Measurements from ENCODE around the gene NLRC3.
"Not testable (repeated sequence)": the region's sequence is repeated elsewhere in the genome, so short reads cannot be mapped to it uniquely, and the experiment has no call there.

NLRC3 gene, protein sequence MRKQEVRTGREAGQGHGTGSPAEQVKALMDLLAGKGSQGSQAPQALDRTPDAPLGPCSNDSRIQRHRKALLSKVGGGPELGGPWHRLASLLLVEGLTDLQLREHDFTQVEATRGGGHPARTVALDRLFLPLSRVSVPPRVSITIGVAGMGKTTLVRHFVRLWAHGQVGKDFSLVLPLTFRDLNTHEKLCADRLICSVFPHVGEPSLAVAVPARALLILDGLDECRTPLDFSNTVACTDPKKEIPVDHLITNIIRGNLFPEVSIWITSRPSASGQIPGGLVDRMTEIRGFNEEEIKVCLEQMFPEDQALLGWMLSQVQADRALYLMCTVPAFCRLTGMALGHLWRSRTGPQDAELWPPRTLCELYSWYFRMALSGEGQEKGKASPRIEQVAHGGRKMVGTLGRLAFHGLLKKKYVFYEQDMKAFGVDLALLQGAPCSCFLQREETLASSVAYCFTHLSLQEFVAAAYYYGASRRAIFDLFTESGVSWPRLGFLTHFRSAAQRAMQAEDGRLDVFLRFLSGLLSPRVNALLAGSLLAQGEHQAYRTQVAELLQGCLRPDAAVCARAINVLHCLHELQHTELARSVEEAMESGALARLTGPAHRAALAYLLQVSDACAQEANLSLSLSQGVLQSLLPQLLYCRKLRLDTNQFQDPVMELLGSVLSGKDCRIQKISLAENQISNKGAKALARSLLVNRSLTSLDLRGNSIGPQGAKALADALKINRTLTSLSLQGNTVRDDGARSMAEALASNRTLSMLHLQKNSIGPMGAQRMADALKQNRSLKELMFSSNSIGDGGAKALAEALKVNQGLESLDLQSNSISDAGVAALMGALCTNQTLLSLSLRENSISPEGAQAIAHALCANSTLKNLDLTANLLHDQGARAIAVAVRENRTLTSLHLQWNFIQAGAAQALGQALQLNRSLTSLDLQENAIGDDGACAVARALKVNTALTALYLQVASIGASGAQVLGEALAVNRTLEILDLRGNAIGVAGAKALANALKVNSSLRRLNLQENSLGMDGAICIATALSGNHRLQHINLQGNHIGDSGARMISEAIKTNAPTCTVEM

DNA sequence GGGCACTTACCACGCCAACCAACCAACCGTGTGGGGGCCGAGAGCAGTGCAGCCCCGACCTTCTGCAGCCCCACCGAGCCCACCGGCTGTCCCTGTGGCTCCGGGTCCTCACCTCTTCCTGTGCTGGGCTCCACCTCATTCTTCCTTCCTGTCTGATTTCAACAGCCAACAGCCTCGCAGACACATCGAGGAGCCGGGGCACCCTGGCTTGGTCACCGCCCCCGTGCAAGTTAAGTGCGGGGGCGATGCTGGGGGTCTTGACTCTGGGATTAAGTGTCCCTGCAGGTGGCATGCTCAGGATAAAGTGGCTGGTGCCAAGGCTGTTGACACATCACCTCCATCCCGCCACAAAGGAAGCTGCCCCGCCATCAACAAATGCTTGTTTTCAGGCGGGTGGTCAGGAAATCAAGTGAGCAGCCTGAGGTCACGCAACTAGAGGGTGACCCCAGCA is at the start of gene NLRC3:
Gene NLRC3 (minus strand): TSS at position 102 of the 451 bp plus-strand sequence. CDS start 12,367 bp downstream, outside the sequence.
- no peak for DNase-seq

DNA sequence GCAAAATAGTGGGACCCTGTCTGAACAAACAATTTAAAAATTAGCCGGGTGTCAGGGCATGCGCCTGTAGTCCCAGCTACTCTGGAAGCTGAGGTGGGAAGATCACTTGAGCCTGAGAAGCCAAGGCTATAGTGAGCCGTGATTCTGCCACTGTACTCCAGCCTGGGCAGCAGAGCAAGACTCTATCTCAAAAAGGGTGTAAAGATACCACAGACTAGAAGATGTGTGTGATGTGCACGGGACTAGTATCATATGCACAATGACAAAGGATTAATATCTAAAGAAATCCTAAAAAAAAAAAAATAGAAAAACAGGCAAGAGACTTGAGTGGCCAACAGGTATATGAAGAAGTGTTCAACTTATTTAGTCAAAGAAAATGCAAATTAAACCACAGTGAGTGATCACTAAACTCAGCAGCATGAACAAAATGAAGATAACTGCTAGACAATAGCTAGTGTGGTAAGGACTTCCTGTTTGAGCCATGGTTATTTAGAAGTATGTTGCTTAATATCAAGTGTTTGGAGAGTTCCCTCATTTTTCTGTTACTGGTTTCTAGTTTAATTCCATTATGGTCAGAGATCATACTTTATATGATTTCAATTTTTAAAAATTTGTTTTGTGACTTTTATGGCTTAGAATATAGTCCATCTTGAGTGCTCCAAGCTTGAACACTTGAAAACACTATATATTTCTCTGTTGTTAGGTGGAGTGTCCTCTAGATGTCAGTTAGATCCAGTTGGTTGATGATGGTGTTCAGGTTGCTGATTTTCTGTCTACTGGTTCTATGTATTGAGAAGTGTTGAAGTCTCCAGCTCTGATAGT is 48.9 kb upstream of the NLRC3 start:
- DNase-seq, result no peak

DNA sequence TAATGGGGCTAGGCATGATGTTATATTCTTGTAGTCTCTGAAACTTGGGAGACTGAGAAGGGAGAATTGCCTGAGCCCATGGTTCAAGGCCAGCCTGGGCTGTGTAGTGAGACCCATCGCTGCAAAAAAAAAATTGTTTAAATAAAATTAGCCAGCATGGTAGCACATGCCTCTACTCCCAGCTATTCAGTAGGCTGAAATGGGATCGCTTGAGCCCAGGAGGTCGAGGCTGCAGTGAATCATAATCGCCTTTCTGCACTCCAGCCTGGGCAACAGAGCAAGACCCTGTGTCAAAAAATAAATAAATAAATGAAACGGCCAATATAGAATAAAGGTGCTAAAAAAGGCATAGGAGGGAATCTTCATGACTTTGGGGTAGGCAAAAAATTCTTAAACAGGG is 48.1 kb upstream of the NLRC3 start:
- DNase-seq, result no peak

DNA sequence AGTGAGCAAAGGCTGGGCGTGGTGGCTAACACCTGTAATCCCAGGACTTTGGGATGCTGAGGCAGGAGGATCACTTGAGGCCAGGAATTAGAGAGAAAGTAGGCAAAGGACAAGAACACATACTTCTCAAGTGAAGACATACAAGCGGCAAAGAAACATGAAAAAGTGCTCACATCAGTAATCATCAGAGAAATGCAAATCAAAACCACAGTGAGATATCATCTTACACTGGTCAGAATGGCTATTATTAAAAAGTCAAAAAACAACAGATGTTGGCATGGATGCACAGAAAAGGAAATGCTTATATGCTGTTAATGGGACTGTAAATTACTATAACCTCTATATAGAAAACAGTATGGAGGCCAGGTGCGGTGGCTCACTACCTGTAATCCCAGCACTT is 46.4 kb upstream of the NLRC3 start:
- no peak for DNase-seq

DNA sequence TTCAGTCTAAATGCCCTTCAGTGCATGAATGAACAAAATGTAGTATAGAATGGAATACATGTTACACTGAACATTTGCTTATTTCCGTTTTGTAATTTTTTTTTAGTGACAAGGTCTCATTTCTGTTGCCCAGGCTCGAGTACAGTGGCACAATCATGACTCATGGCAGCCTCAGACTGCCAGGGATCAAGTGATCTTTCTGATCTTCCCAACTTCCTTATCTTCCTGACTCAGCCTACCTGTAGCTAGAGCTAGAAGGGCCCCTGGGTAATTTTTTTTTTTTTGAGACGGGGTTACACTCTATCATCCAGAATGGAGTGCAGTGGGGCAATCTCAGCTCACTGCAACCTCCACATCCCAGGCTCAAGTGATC is 41.6 kb upstream of the NLRC3 start:
- no peak for DNase-seq

DNA sequence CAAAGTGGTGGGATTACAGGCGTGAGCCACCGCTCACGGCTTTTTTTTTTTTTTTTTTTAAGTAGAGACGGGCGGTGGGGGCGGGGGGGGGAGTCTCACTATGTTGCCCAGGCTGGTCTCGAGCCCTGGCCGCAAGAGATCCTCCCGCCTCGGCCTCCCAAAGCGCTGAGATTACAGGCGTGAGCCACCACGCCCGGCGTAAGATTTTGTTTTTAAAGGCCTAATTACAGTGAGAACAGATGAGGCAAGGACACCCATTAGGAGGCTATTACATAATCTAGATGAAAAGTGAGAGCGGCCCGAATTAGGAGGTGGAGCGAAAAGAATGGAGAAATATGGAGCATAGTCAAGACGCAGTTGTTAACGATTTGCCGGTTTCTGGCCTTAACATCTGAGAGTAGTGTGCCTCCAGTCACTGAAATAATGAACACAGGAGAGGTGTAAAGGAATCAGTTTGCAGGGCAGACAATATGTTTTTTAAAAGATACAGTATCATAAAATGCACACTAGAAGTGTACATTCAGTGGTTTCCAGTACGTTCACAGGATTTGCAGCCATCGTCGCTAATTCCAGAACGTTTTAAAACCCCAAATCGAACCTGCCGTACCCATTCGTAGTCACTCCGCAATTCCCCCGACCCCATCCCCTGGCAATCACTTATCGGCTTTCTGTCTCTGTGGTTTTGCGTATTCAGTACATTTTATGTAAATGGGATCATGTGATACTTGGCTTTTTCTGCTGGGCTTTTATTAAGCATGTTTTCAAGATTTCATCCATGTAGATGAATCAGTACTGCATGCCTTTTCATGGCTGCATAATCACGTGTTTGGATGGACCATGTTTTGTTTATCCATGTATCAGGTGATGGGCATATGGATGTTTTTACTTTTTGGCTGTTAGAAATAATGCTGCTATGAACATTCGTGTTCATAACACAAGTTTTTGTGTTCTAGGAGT is 35.6 kb upstream of the NLRC3 start:
- DNase-seq, result no peak

DNA sequence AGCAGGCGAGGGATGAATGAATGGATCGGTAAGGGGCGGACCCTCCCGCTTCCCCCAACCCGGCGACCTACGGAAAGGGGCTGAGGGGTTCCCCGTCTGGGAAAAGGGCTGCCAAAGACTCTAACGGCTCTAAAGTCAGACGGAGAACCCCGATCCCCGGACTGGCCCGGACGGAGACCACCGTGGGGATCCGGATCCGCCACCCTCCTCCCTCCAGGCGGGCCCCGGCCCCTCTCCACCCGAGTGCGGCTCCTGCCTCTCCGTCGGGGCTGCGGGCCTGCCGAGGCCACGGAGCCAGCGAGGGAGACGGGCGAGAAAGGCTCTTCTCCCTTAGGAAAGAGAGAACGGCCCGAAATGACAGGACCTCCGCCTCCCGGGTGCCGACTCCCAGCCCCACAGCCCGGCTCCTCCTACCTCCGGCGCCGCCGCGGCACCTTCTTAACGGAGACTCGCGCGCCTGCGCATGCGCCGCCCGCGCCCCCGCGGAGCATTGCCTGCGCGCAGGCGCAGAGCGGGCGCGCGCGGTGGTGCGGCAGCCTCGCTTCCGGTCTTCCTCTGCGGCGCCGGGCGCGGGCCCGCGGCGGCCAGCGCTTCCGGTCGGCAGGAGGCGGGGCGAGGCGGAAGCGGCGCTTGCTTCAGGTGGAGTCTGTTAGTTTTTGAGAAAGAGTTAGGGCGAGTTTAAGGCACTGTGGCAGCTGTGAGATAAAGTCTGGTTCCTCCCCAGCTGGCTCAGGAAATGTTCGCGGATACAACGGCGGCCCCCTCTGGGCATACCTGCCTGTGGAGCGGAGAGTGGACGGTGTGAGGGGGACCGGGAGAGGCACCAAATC is 34.2 kb upstream of the NLRC3 start, which contains the start of gene SLX4:
Gene SLX4 (minus strand): TSS at position 461 of the 830 bp plus-strand sequence. CDS start 2,642 bp downstream, outside the sequence.
- DNase-seq, result peak; percentile 79

DNA sequence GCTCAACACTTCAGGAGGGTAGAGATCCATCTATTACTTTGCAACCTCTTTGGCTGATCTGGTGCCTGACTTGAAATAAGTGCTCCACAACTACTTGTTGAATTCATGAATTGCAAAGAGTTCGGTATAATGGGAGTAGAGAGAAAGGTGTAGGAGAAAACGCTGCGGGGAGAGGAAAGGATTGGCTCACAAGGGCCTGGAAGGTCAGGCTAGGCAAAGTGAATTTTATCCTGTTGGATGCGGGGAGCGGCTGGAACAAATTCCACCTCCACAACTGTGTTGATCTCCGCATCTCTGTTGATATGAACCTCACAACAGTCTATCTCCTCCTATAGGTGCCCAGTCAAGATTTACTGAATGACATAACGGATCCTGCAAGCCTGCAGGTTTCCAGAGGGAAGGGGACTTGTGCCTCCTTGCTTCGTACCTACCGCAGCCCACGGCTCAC is 33.5 kb upstream of the NLRC3 start:
- DNase-seq, result no peak

DNA sequence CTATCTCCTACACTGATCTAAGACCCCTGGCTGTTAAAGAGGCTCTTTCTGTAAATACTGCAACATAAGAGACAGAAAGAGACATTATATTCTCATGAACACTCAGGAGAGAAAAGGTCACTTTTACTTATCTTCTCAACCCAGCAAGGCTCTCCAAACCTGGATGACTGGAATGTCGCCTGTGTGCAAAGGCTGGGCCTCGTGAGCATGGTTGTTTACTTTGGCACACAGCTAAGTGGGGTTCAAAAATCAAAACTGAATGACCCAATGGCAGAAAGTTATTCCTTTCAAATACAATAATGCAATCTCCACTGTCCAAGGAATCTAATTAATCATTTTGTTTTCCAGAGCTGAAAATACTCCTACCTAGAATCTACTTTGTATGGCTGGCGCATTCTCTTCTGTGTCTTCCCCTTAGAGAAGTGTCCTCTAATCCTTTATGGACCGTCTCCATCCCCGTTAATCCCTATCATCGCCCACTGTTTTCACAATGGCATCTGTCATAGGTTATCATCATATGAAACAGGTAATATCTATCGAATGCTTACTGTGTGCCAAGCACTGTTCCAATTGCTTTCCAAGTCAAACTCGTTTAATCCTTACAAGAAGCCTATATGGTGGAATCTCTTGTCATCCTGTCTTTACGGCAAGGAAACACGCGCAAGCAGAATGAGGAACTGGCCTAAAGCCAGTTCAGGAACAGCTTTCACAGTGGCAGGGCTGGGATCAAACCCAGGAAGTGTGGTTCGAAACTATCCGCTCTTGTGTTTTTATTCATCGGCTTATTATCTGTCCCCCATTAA is 32.9 kb upstream of the NLRC3 start:
- no peak for DNase-seq

DNA sequence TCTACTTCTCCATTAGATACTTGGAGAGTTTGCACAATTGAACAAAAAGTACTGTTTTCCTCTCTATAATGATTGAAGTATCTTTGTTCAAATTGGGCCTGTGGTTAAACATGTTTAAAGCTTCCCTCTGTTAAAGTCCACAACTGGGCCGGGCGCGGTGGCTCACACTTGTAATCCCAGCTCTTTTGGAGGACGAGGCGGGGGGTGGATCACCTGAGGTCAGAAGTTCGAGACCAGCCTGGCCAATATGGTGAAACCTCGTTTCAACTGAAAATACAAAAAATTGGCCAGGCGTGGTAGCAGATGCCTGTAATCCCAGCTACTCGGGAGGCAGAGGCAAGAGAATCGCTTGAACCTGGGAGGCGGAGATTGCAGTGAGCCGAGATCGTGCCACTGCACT is 31.8 kb upstream of the NLRC3 start:
- DNase-seq, result not testable (repeated sequence)

DNA sequence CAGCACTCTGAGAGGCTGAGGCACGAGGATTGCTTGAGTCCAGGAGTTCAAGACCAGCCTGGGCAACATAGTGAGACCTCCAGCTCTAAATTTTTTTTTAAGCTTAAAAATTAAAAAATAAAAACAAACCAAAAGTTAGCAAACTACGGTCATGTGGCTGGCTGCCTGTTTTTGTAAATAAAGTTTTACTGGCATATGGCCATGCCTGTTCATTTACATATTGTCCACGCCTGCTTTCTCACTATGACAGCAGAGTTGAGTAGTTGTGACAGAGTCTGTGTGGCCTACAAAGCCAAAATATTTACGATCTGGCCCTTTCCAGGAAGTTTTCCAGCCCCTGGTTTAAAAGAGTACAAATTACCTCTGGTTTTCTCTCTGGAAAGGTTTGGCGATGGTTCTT is 30.9 kb upstream of the NLRC3 start:
- DNase-seq, result no peak

DNA sequence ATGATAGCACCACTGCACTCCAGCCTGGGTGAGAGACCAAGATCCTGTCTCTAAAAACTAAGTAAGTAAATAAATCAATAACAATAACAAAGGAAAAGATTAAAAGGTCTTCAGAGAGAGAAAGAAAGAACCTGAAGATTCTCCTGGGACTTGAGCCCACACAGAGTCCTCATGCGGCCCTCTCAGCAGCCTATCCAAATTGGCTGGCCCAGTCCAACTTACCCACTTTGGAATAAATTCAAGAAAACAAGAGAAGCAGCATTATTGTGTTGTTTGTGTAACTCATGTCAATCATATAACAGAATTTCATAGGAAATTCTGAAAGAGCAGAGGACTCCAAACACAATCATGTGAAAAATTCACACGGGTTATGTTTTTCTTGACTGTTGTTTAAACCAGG is 30.4 kb upstream of the NLRC3 start:
- DNase-seq, result no peak

DNA sequence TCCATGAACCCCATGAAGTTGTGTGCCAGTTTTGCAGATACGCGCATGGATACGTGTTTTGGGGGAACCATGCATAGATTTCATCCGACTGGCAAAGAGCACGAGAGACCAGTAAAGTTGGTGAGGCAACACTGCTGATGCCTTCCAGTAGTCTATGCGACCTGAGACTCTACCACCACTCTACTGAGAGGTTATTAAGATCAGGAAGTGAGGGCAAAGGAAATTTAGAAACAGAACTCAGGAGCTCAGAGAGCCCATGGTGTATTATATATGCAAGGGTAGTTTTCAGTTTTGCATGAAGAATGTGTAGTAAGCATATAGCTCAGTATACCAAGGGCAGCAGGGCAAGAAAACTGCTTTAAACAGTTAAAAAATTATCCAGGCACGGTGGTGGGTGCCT is 30.0 kb upstream of the NLRC3 start:
- no peak for DNase-seq

DNA sequence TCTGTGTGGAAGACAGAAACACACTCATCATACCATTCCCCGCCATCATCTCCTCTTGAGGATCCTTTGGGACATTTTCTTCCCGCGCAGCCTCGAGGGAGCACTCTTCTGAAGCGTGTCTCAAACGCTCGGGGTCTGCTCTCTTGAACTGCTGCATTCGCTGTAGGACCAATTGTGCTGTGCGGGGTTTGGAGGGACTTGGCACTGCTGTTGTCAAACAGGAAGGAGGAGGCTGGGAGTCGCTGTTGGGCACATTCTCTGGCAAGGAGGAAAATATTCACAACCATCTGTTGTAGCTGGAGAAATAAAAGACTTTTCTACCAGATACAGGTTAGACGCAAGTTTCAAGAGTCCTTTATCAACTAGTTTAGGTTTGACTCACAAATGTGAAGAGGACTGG is 29.2 kb upstream of the NLRC3 start:
- no peak for DNase-seq

DNA sequence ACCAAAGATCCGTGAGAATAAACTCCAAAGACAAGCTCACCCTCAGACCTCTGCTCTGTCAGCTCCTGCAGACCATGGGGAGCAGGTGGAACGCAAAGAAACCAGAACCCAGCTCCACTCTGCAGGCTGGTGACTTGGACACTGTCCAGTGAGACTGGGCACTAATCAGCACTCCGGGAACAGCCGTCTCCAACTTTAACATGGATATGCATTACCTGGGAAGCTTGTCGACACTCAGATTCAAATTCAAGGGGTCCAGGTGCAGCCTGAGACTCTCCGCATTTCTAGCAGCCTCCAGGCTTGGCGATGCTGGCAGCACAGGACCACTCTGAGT is 25.1 kb upstream of the NLRC3 start:
- DNase-seq, result no peak

DNA sequence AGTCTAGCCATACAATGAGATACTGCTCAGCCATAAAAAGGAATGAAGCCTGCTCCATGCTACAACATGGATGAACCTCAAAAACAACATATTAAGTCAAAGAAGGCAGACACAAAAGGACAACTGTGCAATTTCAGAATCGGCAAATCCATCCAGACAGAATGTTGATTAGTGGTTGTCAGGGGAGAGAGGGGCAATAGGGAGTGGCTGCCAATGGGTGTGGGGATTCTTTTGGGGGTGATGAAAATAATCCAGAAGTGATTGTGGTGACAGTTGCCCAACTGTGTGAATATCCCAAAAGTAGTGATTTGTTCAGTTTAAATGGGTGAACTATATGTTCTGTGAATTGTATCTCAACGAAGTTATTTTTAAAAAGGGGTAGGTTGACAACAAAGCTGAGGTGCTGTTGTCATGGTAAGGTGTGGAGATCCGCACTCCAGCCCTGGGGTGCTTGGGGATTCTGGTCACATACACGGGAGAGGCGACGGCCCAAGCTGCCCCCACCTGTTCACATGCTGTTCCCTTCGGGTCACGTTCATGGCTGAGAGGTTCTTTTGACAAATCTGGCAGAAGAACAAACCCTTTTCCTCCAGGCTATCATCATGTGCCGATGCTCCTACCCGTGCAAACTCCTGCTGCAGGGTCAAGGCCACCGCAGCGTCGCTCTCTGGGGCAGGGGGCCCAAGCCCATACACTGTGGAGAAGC is 24.6 kb upstream of the NLRC3 start:
- DNase-seq, result no peak

DNA sequence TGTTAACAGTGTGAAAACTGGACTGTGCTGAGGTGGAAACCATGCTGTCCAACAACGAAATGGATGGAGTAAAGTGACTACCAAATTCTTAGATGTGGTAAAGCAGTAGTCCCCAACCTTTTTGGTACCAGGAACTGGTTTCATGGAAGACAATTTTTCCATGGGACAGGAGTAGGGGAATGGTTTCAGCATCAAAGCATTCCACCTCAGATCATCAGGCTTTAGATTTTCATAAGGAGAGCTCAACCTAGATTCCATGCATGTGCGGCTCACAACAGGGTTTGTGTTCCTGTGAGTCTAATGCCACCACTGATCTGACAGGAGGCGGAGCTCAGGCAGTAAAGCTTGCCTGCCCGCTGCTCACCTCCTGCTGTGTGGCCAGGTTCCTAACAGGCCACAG is 22.7 kb upstream of the NLRC3 start:
- DNase-seq, result no peak

DNA sequence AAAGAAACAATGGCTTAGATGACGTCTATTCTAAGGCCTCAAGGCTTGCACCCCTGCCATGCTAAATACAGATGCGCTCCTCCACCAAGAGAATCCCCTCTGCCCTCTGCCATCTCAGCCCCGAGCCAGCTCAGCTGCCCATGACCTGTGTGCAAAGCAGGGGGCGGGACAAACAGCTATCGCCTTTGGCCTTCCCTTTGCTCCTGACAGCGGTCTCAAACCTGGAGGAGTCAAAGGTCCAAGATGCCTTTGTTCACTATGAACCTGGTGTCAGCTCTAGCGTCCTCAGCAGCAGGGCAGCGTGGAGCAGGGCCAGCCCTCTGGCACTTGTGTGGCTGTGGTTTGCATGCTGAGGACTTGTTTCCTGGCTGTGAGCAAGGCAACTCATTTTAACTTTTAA is 21.9 kb upstream of the NLRC3 start:
- no peak for DNase-seq

DNA sequence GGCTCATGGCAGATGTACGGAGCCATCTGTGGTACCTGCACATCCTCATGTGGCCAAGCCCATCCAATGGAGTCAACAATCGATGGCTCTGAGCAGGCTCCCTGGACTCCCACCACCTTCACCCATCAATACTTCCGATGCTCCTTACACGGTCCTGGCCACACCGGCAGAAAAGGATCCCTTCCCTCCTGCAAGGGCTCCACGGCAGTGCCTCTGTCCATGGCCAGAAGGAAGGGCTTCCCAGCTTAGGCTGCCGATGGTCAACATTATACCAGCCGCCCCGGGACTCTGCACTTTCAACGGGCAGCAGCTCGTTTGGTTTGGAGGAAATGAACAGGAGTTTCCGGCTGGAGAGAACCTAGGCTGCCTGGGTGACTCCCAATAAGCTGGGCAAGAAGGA is 21.0 kb upstream of the NLRC3 start:
- no peak for DNase-seq

Data from NCI-H510A (cell line).